Measurements from ENCODE around the gene RICTOR. TPM values are rescaled to one million over a fixed set of nuclear protein-coding genes. Genes with fewer than 3 reads are reported as not detected.

Gene RICTOR
- total and polyA plus RNA-seq, 10 donors = 6.3 to 70.9 (median 58.5) TPM

GRCh38 chr5:39009280-39009679 is 64.9 kb downstream of the RICTOR start:
- no peak for DNase-seq
- intact Hi-C loops (cut with DNase I; ENCODE audit: low total_unique reads) = no loop called here

DNA sequence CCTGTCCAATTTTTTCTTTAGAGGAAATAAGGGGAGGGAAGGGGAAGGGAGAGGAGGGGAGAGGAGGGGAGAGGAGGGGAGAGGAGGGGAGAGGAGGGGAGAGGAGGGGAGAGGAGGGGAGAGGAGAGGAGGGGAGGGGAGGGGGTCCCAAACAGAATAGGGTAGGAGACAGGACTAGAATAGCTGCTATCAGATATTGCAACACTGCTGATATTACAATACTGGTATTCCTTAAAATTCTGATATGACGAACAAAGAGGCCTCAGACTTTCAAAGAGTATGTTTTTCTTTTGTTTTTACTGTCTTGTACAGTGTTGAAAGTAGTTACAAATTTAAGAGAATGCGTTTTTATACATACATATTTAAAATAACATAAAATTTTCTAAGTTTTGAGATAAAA is 67.5 kb downstream of the RICTOR start:
- no peak for TF ChIP-seq CTCF (IDR thresholded peaks at IDR 0.05 in 8 of 11, conservative IDR thresholded peaks at IDR 0.05 in 3 of 11)
- no peak for TF ChIP-seq POLR2A (IDR thresholded peaks at IDR 0.05)
- TF ChIP-seq POLR2AphosphoS5 (IDR thresholded peaks at IDR 0.05) = no peak

More at GRCh38 chr5:39009280-39009679, 64.9 kb downstream of the RICTOR start:
- Histone ChIP-seq H3K4me1 (peaks cover 0 to 6% (median 0%) of the 10 kb centered on the region in 6 donors), H3K9me3 (peaks cover 0 to 31% (median 26%) of the 10 kb centered on the region in 8 donors), H3K27me3 (replicated peaks in 1 of 7) (no peaks in the 10 kb centered on the region), H3K4me3 (no peak overlapping the region), H3K36me3 (peaks cover 0 to 45% (median 18%) of the 10 kb centered on the region in 6 donors), H3K27ac (no peak overlapping the region)
- TF ChIP-seq POLR2AphosphoS5 (IDR thresholded peaks at IDR 0.05) = no peak
- TF ChIP-seq CTCF (IDR thresholded peaks at IDR 0.05 in 8 of 11, conservative IDR thresholded peaks at IDR 0.05 in 3 of 11) = no peak
- TF ChIP-seq POLR2A (IDR thresholded peaks at IDR 0.05) = no peak
- 95 to 98% (median 98%) methylated on average over 1 of the region's 1 CpG for WGBS, 5 donors

DNA sequence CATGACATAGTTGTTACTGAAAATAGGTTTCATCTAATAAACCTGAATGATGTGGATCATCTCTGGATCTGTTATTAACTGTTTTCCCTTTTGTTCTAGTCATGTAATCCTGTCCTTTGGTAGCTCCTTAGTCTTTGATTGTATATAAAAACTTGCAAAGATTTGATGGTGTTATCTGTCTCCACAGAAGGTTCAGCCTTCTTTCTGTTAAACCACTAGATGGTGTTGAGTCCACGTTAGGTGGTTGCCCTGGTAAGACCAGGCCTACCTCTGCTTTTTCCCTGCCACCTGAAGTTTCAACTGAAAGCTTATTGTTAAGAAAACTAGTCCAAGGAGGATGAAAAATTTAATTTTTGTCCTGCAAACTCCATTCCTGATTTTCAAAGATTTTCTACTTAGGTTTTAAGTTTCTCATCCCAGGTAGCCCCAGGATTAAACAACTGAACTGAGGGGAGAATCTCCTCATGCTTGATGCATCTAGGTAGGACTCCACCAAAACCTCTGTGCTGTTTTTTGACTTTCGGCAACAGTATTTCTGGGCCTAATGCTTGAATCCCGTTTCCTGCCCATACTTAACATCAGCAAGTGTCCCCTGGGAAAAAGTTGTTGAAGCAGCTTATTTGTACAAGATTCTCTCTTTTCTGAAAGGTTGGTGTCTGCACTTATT is 68.5 kb downstream of the RICTOR start:
- Histone ChIP-seq H3K36me3 (peaks cover 0 to 33% (median 5%) of the 10 kb centered on the region in 6 donors), H3K27me3 (replicated peaks in 1 of 7) (no peaks in the 10 kb centered on the region), H3K27ac (no peak overlapping the region), H3K4me3 (no peak overlapping the region), H3K9me3 (peaks cover 0 to 7% (median 4%) of the 10 kb centered on the region in 8 donors), H3K4me1 (peaks cover 0 to 9% (median 0%) of the 10 kb centered on the region in 6 donors)
- intact Hi-C loops (cut with DNase I; ENCODE audit: low total_unique reads) = no loop called here
- 69 to 87% (median 82%) methylated on average over 3 of the region's 3 CpGs for WGBS, 5 donors
- DNase-seq = no peak
- TF ChIP-seq POLR2A (IDR thresholded peaks at IDR 0.05) (no peak), CTCF (IDR thresholded peaks at IDR 0.05 in 8 of 11, conservative IDR thresholded peaks at IDR 0.05 in 3 of 11) (peak in 1 of 11 experiments; percentile 9)

More for the DNA sequence above, 67.5 kb downstream of the RICTOR start:
- Histone ChIP-seq H3K4me3 (no peak overlapping the region), H3K27me3 (replicated peaks in 1 of 7) (no peaks in the 10 kb centered on the region), H3K36me3 (peaks cover 0 to 34% (median 14%) of the 10 kb centered on the region in 6 donors), H3K27ac (no peak overlapping the region), H3K9me3 (peaks cover 0 to 17% (median 13%) of the 10 kb centered on the region in 8 donors), H3K4me1 (peaks cover 0 to 6% (median 0%) of the 10 kb centered on the region in 6 donors)
- intact Hi-C loops (cut with DNase I; ENCODE audit: low total_unique reads) = no loop called here
- no peak for DNase-seq
- WGBS, 5 donors = 90 to 97% (median 93%) methylated on average over 2 of the region's 2 CpGs

GRCh38 chr5:39001683-39002082 is 72.5 kb downstream of the RICTOR start:
- peaks cover 0 to 3% (median 0%) of the 10 kb centered on the region in 8 donors for H3K9me3 ChIP-seq
- no peak for DNase-seq
- no peak overlapping the region for H3K4me3 ChIP-seq
- H3K36me3 ChIP-seq = peaks cover 0 to 44% (median 7%) of the 10 kb centered on the region in 6 donors
- no peaks in the 10 kb centered on the region for H3K27me3 ChIP-seq (replicated peaks in 1 of 7)
- 62 to 87% (median 84%) methylated on average over 2 of the region's 2 CpGs for WGBS, 5 donors
- intact Hi-C loops (cut with DNase I; ENCODE audit: low total_unique reads) = no loop called here
- no peak overlapping the region for H3K27ac ChIP-seq
- H3K4me1 ChIP-seq = peaks cover 0 to 9% (median 0%) of the 10 kb centered on the region in 6 donors
- no peak for TF ChIP-seq CTCF (IDR thresholded peaks at IDR 0.05 in 8 of 11, conservative IDR thresholded peaks at IDR 0.05 in 3 of 11)

Measured in spleen (tissue), 11 donors.